ENCODE results near the gene RAB22A.

The RAB22A gene

GRCh38 chr20:58277107-58277506, 32.4 kb upstream of the RAB22A start:
- DNase-seq (ENCODE audit: insufficient read length, low spot score) = no peak
- TF ChIP-seq POU2F2 (IDR thresholded peaks at IDR 0.05; ENCODE audit: low read depth, low read length) = no peak
- no peak for TF ChIP-seq SPI1 (IDR thresholded peaks at IDR 0.05; ENCODE audit: low read depth, low read length)
- TF ChIP-seq PAX5 (IDR thresholded peaks at IDR 0.05; ENCODE audit: insufficient read depth, low read length, severe bottlenecking) = no peak
- TF ChIP-seq TAF1 (IDR thresholded peaks at IDR 0.05; ENCODE audit: low read depth, low read length) = no peak
- TF ChIP-seq POLR2A (IDR thresholded peaks at IDR 0.05; ENCODE audit: low read depth, low read length) = no peak
- TF ChIP-seq POLR2AphosphoS5 (IDR thresholded peaks at IDR 0.05; ENCODE audit: low read depth, low read length) = no peak
- FAIRE-seq = no peak

- DNase-seq (ENCODE audit: insufficient read length, low spot score) = no peak
- TF ChIP-seq POLR2AphosphoS5 (IDR thresholded peaks at IDR 0.05; ENCODE audit: low read depth, low read length) (no peak), PAX5 (IDR thresholded peaks at IDR 0.05; ENCODE audit: insufficient read depth, low read length, severe bottlenecking) (no peak), SPI1 (IDR thresholded peaks at IDR 0.05; ENCODE audit: low read depth, low read length) (no peak), POU2F2 (IDR thresholded peaks at IDR 0.05; ENCODE audit: low read depth, low read length) (no peak), POLR2A (IDR thresholded peaks at IDR 0.05; ENCODE audit: low read depth, low read length) (no peak), TAF1 (IDR thresholded peaks at IDR 0.05; ENCODE audit: low read depth, low read length) (no peak)
- no peak for FAIRE-seq
Observed at GRCh38 chr20:58277578-58278472, 31.7 kb upstream of the RAB22A start.

GRCh38 chr20:58286729-58287128, 22.8 kb upstream of the RAB22A start:
- no peak for FAIRE-seq
- no peak for DNase-seq (ENCODE audit: insufficient read length, low spot score)
- no peak for TF ChIP-seq PAX5 (IDR thresholded peaks at IDR 0.05; ENCODE audit: insufficient read depth, low read length, severe bottlenecking)
- TF ChIP-seq SPI1 (IDR thresholded peaks at IDR 0.05; ENCODE audit: low read depth, low read length) = 0 out of 2 replicates have a peak, but pooled peaks have one; percentile 26
- no peak for TF ChIP-seq POLR2AphosphoS5 (IDR thresholded peaks at IDR 0.05; ENCODE audit: low read depth, low read length)

- DNase-seq (ENCODE audit: insufficient read length, low spot score) (no peak), FAIRE-seq (no peak)
- no peak for TF ChIP-seq PAX5 (IDR thresholded peaks at IDR 0.05; ENCODE audit: insufficient read depth, low read length, severe bottlenecking)
- no peak for TF ChIP-seq POLR2AphosphoS5 (IDR thresholded peaks at IDR 0.05; ENCODE audit: low read depth, low read length)
- no peak for TF ChIP-seq POLR2A (IDR thresholded peaks at IDR 0.05; ENCODE audit: low read depth, low read length)
- no peak for TF ChIP-seq SPI1 (IDR thresholded peaks at IDR 0.05; ENCODE audit: low read depth, low read length)
- no peak for TF ChIP-seq TAF1 (IDR thresholded peaks at IDR 0.05; ENCODE audit: low read depth, low read length)
- no peak for TF ChIP-seq POU2F2 (IDR thresholded peaks at IDR 0.05; ENCODE audit: low read depth, low read length)
Observed at GRCh38 chr20:58287638-58288037, 21.9 kb upstream of the RAB22A start.

GRCh38 chr20:58289143-58289542, 20.4 kb upstream of the RAB22A start:
- TF ChIP-seq PAX5 (IDR thresholded peaks at IDR 0.05; ENCODE audit: insufficient read depth, low read length, severe bottlenecking) = no peak
- TF ChIP-seq SPI1 (IDR thresholded peaks at IDR 0.05; ENCODE audit: low read depth, low read length) = no peak
- DNase-seq (ENCODE audit: insufficient read length, low spot score) (no peak), FAIRE-seq (no peak)

- no peak for TF ChIP-seq POU2F2 (IDR thresholded peaks at IDR 0.05; ENCODE audit: low read depth, low read length)
- no peak for TF ChIP-seq SPI1 (IDR thresholded peaks at IDR 0.05; ENCODE audit: low read depth, low read length)
- TF ChIP-seq POLR2AphosphoS5 (IDR thresholded peaks at IDR 0.05; ENCODE audit: low read depth, low read length) = no peak
- no peak for TF ChIP-seq POLR2A (IDR thresholded peaks at IDR 0.05; ENCODE audit: low read depth, low read length)
- no peak for TF ChIP-seq PAX5 (IDR thresholded peaks at IDR 0.05; ENCODE audit: insufficient read depth, low read length, severe bottlenecking)
- no peak for TF ChIP-seq TAF1 (IDR thresholded peaks at IDR 0.05; ENCODE audit: low read depth, low read length)
- FAIRE-seq = peak; percentile 23
- DNase-seq (ENCODE audit: insufficient read length, low spot score) = no peak
Observed at GRCh38 chr20:58293453-58293852, 16.1 kb upstream of the RAB22A start.

- FAIRE-seq = no peak
- no peak for DNase-seq (ENCODE audit: insufficient read length, low spot score)
- no peak for TF ChIP-seq PAX5 (IDR thresholded peaks at IDR 0.05; ENCODE audit: insufficient read depth, low read length, severe bottlenecking)
- no peak for TF ChIP-seq TAF1 (IDR thresholded peaks at IDR 0.05; ENCODE audit: low read depth, low read length)
- TF ChIP-seq POLR2A (IDR thresholded peaks at IDR 0.05; ENCODE audit: low read depth, low read length) = no peak
- TF ChIP-seq POLR2AphosphoS5 (IDR thresholded peaks at IDR 0.05; ENCODE audit: low read depth, low read length) = no peak
- no peak for TF ChIP-seq POU2F2 (IDR thresholded peaks at IDR 0.05; ENCODE audit: low read depth, low read length)
- no peak for TF ChIP-seq SPI1 (IDR thresholded peaks at IDR 0.05; ENCODE audit: low read depth, low read length)
Observed at GRCh38 chr20:58294497-58295455, 14.7 kb upstream of the RAB22A start.

GRCh38 chr20:58296051-58296837, 13.3 kb upstream of the RAB22A start:
- FAIRE-seq (no peak), DNase-seq (ENCODE audit: insufficient read length, low spot score) (no peak)
- no peak for TF ChIP-seq POLR2A (IDR thresholded peaks at IDR 0.05; ENCODE audit: low read depth, low read length)
- no peak for TF ChIP-seq PAX5 (IDR thresholded peaks at IDR 0.05; ENCODE audit: insufficient read depth, low read length, severe bottlenecking)
- TF ChIP-seq SPI1 (IDR thresholded peaks at IDR 0.05; ENCODE audit: low read depth, low read length) = no peak
- TF ChIP-seq POLR2AphosphoS5 (IDR thresholded peaks at IDR 0.05; ENCODE audit: low read depth, low read length) = no peak
- no peak for TF ChIP-seq TAF1 (IDR thresholded peaks at IDR 0.05; ENCODE audit: low read depth, low read length)
- no peak for TF ChIP-seq POU2F2 (IDR thresholded peaks at IDR 0.05; ENCODE audit: low read depth, low read length)

All from GM12891 (cell line).